Fibroblast of the aortic adventitia (primary cell): ENCODE data around the gene TSPAN14. TPM values are rescaled to one million over a fixed set of nuclear protein-coding genes. Genes with fewer than 3 reads are reported as not detected.
"Not testable (repeated sequence)": the region's sequence is repeated elsewhere in the genome, so short reads cannot be mapped to it uniquely, and the experiment has no call there.

Source experiments
- DNase-seq: peaks from one replicate; pipeline ENCODE4 v3.0.0-alpha.2; 2010; ENCODE audit warnings: low read depth
- H3K4me3 ChIP-seq: 2 replicates; pipeline ENCODE4 v1.5.1; 2011; ENCODE audit warnings: low read depth, mild to moderate bottlenecking, control low read depth, low read length, moderate library complexity
- CTCF ChIP-seq: IDR thresholded peaks from 2 replicates; pipeline ENCODE4 v1.5.1; 2011; ENCODE audit warnings: mild to moderate bottlenecking, low read length, control low read depth, inconsistent platforms; ENCODE audit not compliant: insufficient read depth
- total RNA-seq: library from RNA; depleted of rRNA; stranded (reverse); fragments of >200 nt; gene quantifications from 2 replicates; pipeline ENCODE4 v1.2.3, GENCODE V29; 2012; ENCODE audit warnings: low replicate concordance

Gene TSPAN14
- total RNA-seq, 1 donor, result 21.3 TPM

- no peak for DNase-seq
- no peak overlapping the region for H3K4me3 ChIP-seq
- no peak for TF ChIP-seq CTCF
Observed at GRCh38 chr10:80528185-80528700, 74.1 kb downstream of the TSPAN14 start.

- no peak overlapping the region for H3K4me3 ChIP-seq
- no peak for TF ChIP-seq CTCF
- no peak for DNase-seq
Observed at GRCh38 chr10:80528901-80529300, 74.8 kb downstream of the TSPAN14 start.

GRCh38 chr10:80529604-80530003, 75.5 kb downstream of the TSPAN14 start:
- no peak for TF ChIP-seq CTCF
- H3K4me3 ChIP-seq, result no peak overlapping the region
- DNase-seq, result no peak

DNA sequence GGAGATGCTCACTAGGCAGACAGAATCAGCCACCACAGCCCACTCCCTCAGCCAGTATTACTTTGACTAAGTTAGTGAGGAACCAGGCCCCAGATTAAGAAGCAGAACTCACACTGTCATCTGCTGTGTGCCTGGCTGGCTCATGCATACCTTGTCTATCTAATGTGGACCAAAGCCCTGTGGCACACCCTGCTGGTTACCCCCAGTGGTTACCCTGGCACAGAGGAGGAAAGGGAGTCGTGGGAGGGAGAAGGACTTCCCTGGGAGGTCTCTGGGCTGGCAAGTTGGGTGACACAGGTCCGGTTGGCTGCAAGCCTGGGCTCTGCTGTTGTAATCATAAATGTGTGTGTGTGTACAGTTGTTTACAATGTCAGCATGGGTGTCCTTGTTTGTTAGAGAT, 76.1 kb downstream of the TSPAN14 start:
- peak; percentile 8 for DNase-seq
- H3K4me3 ChIP-seq, result no peak overlapping the region
- peak; percentile 33 for TF ChIP-seq CTCF

DNA sequence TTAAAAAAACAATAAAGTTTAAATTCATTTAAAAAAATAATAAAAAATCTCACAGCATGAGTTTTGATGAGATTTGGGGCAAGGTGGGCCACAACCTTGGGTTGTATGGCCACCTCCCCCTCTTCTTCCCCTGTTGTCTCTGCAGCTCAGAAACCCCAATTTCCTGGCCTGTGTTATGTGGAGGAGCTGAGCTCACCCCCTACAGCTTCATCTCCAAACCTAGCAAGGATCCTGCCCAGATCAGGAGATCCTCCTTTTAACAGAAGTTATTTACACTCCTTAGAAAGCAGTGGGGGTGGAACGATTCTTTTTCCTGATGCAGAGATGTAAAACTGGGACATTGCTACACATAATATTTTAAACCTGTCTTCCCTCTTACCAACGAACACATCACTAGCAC, 76.7 kb downstream of the TSPAN14 start:
- H3K4me3 ChIP-seq, result no peak overlapping the region
- no peak for DNase-seq
- TF ChIP-seq CTCF, result no peak

DNA sequence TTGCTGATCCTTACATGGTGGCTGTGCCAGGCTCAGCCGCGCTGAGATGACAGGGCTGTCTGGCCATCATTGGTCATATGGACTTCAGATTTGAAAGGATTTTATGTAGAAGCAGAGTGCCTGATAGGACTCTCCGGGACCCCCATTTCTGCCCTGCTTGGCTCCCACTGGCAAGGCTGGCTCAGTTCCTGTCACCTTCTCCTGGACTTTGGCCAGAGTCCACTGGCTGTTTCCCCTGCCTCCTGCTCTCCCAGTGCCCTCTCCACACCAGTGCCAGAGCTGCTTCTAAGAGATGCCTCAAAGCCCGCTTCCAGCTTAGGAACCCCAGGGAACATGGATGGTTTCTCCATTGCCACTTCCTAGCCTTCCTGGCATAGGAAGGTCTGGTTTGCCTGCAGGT, 78.5 kb downstream of the TSPAN14 start:
- no peak for TF ChIP-seq CTCF
- DNase-seq, result no peak
- no peak overlapping the region for H3K4me3 ChIP-seq

DNA sequence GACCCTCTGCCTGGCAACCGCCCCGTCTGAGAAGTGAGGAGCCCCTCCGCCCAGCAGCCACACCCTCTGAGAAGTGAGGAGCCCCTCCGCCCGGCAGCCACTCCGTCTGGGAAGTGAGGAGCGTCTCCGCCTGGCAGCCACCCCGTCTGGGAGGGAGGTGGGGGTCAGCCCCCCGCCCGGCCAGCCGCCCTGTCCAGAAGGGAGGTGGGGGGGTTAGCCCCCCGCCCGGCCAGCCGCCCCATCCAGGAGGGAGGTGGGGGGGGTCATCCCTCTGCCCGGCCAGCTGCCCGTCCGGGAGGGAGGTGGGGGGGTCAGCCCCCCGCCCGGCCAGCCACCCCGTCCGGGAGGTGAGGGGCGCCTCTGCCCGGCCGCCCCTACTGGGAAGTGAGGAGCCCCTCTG, 79.9 kb downstream of the TSPAN14 start:
- DNase-seq, result not testable (repeated sequence)

GRCh38 chr10:80534646-80535045, 80.5 kb downstream of the TSPAN14 start:
- H3K4me3 ChIP-seq, DNase-seq: not testable (repeated sequence)

More for the DNA sequence above, 79.9 kb downstream of the TSPAN14 start:
- not testable (repeated sequence) for H3K4me3 ChIP-seq
